C4-2B (cell line): ENCODE results near the gene IL37.

Experiments used
- ZFX ChIP-seq: fragments of 450-650 bp; IDR thresholded peaks from 2 replicates; pipeline ENCODE4 v1.6.1; 2017
- TF ChIP-seq, protein P1 (sequence below): fragments of 450-650 bp; conservative IDR thresholded peaks from 2 replicates; pipeline ENCODE4 v1.5.1; 2017; ENCODE audit warnings: mild to moderate bottlenecking

- TF ChIP-seq, protein P1, sequence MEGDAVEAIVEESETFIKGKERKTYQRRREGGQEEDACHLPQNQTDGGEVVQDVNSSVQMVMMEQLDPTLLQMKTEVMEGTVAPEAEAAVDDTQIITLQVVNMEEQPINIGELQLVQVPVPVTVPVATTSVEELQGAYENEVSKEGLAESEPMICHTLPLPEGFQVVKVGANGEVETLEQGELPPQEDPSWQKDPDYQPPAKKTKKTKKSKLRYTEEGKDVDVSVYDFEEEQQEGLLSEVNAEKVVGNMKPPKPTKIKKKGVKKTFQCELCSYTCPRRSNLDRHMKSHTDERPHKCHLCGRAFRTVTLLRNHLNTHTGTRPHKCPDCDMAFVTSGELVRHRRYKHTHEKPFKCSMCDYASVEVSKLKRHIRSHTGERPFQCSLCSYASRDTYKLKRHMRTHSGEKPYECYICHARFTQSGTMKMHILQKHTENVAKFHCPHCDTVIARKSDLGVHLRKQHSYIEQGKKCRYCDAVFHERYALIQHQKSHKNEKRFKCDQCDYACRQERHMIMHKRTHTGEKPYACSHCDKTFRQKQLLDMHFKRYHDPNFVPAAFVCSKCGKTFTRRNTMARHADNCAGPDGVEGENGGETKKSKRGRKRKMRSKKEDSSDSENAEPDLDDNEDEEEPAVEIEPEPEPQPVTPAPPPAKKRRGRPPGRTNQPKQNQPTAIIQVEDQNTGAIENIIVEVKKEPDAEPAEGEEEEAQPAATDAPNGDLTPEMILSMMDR: no peak
- TF ChIP-seq ZFX: no peak
Observed at GRCh38 chr2:112887964-112888749, 22.8 kb upstream of the IL37 start.
